IPS-NIHi11 (cell line): ENCODE data around the gene LHPP.

Experiments used
- DNase-seq: peaks from one replicate; pipeline ENCODE4 v3.0.0; 2012; ENCODE audit warnings: mixed read lengths, low spot score

LHPP gene

GRCh38 chr10:124644771-124645415 is 183.3 kb downstream of the LHPP start:
- no peak for DNase-seq

DNA sequence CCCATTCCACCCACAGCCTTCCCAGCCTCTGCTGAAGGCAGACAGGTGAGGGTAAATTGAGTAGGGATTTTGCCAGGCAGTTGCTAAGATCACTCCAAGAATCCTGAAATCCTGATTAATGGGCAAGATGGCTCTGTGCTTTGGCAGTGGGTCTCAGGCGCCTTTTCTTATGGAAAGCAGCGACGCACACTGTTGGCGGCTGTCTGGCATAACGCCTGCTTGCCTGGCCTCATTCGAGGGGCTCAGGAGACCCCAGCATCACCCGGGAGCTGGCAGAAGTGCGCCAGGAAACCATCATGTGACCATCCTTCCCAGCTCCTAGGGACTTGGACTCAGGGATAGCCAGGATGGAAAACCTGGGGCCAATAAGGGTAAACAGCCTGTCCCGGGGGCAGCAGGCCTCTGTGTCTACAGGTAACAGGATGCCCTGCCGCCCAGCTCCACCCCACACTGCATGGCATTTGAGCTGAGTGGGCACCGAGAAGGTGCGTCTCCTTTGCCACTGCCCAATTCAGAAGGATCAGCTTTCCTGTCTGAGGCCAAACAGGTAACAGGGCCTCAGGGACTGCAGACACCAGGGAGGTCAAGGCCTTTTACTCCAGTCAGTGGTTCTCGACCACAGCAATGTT is 184.0 kb downstream of the LHPP start:
- no peak for DNase-seq

GRCh38 chr10:124646483-124647352 is 185.1 kb downstream of the LHPP start:
- no peak for DNase-seq

GRCh38 chr10:124647421-124648130 is 186.0 kb downstream of the LHPP start:
- DNase-seq = peak; percentile 58

DNA sequence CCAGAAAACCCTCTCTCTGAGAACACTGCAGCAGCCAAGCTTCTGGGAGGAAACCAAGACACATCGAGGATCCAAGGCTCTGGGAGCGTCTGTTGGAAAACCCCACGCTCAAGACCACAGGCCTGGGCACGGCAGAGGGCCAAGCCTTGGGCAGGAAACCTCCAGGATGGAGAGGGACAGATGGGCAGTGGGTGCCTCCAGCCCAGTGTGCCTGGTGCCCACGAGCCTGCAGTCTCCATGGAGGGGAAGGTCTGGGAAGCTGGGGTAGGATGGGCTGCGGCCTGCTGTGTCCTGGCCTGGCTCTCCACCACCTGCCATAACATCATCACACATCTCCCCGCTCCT is 186.5 kb downstream of the LHPP start:
- no peak for DNase-seq

- no peak for DNase-seq
Measured at GRCh38 chr10:124648738-124649137, 187.1 kb downstream of the LHPP start.

DNA sequence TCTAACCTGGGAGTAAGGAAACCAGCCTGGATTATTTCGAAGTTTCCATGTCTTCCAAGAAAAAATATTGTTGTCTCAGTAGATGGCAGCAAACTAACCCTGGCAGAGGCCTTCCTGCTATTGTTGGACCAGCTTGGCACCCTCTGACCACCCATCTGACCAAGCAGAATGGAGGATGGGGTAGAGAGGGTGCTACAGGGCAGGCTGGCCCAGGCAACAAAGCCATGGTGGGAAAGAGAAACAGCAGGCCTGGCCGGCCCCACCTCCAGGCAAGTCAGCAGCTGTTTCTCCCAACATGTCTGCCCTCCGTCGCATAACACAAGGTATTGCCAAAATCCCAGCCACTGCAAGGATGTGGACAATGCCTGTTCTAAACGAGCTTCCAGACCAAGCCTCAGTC is 187.6 kb downstream of the LHPP start:
- DNase-seq = no peak

- no peak for DNase-seq
Measured at GRCh38 chr10:124650263-124650662, 188.6 kb downstream of the LHPP start.

GRCh38 chr10:124650820-124651401 is 189.3 kb downstream of the LHPP start:
- DNase-seq = no peak

DNA sequence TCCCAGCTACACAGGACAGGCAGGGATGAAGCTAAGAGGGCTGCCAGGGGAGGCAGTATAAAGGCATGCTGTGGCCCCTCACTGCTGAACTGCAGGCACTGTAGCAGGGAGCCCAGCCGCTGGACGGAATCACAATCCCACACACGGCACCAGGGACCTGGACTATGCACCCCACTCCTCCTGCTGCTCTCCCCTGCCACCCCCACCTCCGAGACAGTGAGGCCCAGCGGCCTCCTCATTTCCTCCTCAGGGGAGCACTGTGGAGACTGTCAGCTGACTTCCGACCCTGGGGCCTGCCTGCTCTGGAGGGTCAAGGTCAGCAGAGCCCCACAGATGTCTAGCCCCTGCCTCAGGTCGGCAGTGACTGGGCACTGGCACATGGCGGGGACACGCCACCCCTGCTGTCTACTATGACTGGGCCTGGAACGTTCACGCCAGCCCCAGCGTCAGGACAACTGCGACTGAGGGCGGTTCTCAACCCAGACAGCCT is 189.8 kb downstream of the LHPP start:
- no peak for DNase-seq

DNA sequence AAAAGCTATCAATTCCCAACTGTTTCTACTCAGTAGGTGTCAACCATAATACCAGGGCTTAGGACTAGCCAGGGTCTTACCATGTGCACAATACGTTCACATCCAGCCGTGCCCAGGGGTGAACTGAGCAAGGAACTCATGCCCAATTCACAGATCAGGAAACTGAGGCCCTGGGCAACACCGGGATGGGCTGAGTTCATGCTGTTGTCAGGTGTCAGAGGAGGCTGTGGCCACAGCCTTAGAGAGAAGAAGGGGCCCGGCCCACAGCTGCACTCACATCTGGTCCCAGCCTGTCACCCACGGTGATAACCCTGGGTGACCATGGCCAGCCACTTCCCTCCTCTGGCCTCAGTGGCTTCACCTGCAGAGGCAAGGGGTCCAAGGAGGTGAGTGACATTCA is 190.6 kb downstream of the LHPP start:
- no peak for DNase-seq

GRCh38 chr10:124652701-124653100 is 191.1 kb downstream of the LHPP start:
- no peak for DNase-seq

DNA sequence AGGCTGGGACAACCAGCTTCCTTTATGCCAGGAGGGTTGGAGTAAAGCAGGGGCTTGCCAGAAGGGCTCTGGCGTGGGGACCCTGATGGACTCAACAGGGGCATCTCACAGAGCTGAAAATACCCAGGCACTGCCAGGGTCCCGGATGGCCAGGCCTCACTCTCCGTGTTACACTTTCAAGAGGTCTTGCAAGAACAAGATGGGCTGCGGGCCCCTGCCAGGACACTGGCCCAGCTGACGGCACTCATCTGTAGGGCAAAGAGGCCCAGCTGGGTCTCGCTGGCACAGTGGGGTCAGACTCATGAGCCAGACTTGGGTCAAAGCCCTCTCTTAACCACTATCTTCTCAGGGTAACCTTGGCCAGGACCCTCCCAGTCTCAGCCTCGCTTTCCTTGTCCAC is 191.7 kb downstream of the LHPP start:
- DNase-seq = no peak

DNA sequence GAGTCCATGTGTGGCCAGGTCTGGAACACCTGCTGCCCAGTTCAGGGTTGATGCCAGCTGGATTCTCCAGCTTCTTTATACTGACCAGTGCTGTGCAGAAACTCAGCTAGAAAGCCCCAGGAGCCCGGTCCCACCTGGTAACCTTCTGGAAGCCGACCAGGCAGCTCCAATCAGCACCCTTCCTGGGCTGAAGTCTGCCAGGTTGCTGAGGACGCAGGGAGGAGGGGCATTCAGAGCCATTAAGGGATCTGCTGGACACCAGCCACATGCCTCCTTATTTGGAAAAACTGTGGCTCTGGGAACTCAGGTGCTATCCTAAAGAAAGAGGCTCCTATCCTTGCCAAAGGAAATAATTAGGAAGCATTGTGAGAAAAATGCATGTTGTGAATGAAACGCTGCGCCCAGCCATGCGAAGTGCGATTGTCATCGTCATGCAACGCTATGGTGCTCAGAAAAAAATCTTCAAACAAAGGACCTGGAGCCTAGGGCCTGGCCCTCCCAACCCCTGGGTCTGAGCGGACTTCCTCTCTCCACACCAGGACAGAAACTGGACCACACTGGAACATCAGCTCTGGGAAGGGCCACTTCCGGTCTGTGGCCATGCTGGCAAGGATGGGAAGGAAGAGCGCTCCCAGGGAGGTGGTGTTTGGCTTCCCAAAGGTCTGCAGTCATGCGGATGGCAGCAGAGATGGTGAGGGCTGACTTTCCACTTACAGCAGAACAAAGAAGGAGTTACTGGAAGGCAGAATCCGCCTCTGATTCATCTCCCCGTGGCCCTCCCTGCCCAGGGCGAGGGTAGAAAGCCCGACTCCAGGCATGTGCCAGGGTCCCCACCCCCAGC is 192.4 kb downstream of the LHPP start:
- DNase-seq = peak; percentile 81

DNA sequence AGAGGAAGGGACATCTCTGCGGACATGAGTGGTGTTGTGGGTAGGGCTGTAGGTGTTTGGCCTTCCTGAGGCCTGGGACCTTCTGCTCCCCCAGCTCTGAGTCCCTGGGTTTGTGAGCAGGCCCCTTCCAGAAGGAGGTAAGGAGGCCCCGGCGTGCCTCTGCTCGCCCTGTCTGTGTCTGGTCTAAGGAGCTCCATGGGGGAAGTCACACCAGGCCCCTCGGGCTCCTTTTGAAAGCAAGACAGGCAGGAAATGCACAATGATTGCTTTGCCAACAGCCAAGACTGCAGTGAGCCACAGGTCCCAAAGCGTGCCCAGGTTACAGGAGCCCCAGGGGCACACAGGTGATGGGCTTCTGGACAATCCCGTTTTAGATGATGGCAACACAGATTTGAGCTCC is 193.1 kb downstream of the LHPP start:
- DNase-seq = no peak

DNA sequence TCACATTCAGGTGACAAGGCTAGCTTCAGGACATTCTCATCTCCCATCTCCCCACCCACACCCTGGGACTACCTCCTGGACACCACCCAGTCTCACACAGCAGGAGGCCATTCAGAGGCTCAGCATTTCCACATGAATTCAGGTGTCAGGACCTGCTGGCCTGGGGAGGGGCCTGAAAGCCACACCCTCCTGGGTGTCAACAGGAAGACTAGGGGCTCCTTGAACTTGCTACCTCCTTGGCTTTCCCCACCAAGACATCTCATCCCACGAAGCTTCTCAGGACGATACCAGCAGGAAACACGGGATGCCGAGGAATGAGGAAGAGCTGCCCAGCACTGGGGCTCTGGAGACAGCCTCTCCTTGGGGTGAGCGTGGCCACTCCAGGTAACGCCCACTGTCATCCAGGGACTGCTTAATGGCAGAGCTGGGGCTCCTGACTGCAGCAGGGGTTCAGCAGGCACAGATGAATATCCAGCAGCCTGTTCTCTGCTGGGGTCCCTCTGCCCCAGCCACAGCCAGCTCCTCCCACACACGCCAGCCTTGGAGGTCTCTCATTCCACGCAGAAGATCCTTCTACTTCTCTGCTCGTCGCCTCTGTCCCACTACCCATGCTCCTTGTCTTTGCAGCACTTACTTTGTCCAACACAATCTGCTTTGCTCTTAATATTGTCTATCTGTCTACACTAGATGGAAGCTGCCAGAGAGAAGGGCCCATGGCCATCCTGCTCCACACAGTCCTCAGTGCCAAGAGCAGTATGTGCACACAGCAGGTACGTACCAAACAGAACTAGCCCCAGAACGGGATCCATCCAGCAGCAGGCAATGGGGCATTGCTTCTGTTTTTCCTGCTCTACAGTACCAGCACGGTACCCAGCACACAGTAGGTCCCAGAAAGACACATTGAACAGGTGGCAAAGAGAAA is 193.8 kb downstream of the LHPP start:
- no peak for DNase-seq

- no peak for DNase-seq
Measured at GRCh38 chr10:124656113-124656490, 194.5 kb downstream of the LHPP start.

- DNase-seq = no peak
Measured at GRCh38 chr10:124656541-124656940, 194.9 kb downstream of the LHPP start.

- DNase-seq = no peak
Measured at GRCh38 chr10:124657806-124658205, 196.2 kb downstream of the LHPP start.
